GM23338 (cell line): ENCODE measurements around the gene NHSL1. TPM values are rescaled to one million over a fixed set of nuclear protein-coding genes. Genes with fewer than 3 reads are reported as not detected.
A peak's percentile ranks its signal among the peaks of the same experiment; 100 is the strongest.

ENCODE experiments used
- ATAC-seq: fragments of 200-7000 bp; cut with Tn5 transposase; 3 replicates; pipeline ENCODE4 v1.9.1; 2020
- DNase-seq: peaks from one replicate; pipeline ENCODE4 v3.0.0-alpha.2; 2015; ENCODE audit warnings: low spot score
- H2AFZ ChIP-seq: fragments of 200-600 bp; sonication (generic); 2 replicates; pipeline ENCODE4 v1.8.0; 2016; ENCODE audit warnings: antibody characterized with exemption, mild to moderate bottlenecking, moderate library complexity
- H3F3A ChIP-seq: fragments of 200-600 bp; sonication (generic); replicated peaks from 2 replicates; pipeline ENCODE4 v1.8.0; 2017; ENCODE audit warnings: antibody characterized with exemption, mixed run types, low read depth
- H3K27ac ChIP-seq: fragments of 200-600 bp; sonication (generic); 2 replicates; pipeline ENCODE4 v1.6.1; 2016; ENCODE audit warnings: low read depth
- H3K27me3 ChIP-seq: fragments of 200-600 bp; sonication (generic); 2 replicates; pipeline ENCODE4 v1.8.0; 2016; ENCODE audit warnings: mild to moderate bottlenecking, mixed run types, moderate library complexity; ENCODE audit not compliant: insufficient read depth
- H3K36me3 ChIP-seq: fragments of 200-600 bp; sonication (generic); 2 replicates; pipeline ENCODE4 v1.8.0; 2016; ENCODE audit warnings: mild to moderate bottlenecking; ENCODE audit not compliant: insufficient read depth
- H3K4me1 ChIP-seq: fragments of 200-600 bp; sonication (generic); 2 replicates; pipeline ENCODE4 v1.8.0; 2016; ENCODE audit warnings: mild to moderate bottlenecking, moderate library complexity; ENCODE audit not compliant: insufficient read depth
- H3K4me2 ChIP-seq: fragments of 200-600 bp; sonication (generic); 2 replicates; pipeline ENCODE4 v1.7.1; 2017; ENCODE audit warnings: mixed run types
- H3K4me3 ChIP-seq: fragments of 200-600 bp; sonication (generic); 2 replicates; pipeline ENCODE4 v1.6.1; 2016; ENCODE audit warnings: mixed run types
- H3K79me2 ChIP-seq: fragments of 200-600 bp; sonication (generic); replicated peaks from 2 replicates; pipeline ENCODE4 v1.8.0; 2017; ENCODE audit warnings: mild to moderate bottlenecking; ENCODE audit not compliant: insufficient read depth
- H3K9me2 ChIP-seq: fragments of 200-600 bp; sonication (generic); 2 replicates; pipeline ENCODE4 v1.8.0; 2017; ENCODE audit not compliant: insufficient read depth
- H4K20me1 ChIP-seq: fragments of 200-600 bp; sonication (generic); replicated peaks from 2 replicates; pipeline ENCODE4 v1.8.0; 2017; ENCODE audit warnings: mild to moderate bottlenecking; ENCODE audit not compliant: insufficient read depth
- H3K27ac Mint-ChIP-seq: 2 replicates; pipeline ENCODE4 v1.8.0; 2020; ENCODE audit warnings: inconsistent platforms, mild to moderate bottlenecking, moderate library complexity, mixed read lengths
- H3K27me3 Mint-ChIP-seq: 3 replicates; pipeline ENCODE4 v1.8.0; 2022; ENCODE audit warnings: low read depth, mild to moderate bottlenecking, moderate library complexity, mixed read lengths, inconsistent platforms; ENCODE audit not compliant: insufficient read depth, poor library complexity
- H3K36me3 Mint-ChIP-seq: 3 replicates; pipeline ENCODE4 v1.8.0; 2021; ENCODE audit warnings: low read depth, mild to moderate bottlenecking, inconsistent platforms, moderate library complexity, mixed read lengths
- H3K4me1 Mint-ChIP-seq: 3 replicates; pipeline ENCODE4 v1.8.0; 2020; ENCODE audit warnings: mild to moderate bottlenecking, inconsistent platforms, mixed read lengths
- H3K4me3 Mint-ChIP-seq: 3 replicates; pipeline ENCODE4 v1.8.0; 2021; ENCODE audit warnings: moderate library complexity, mild to moderate bottlenecking, inconsistent platforms, mixed read lengths
- H3K9me3 Mint-ChIP-seq: 3 replicates; pipeline ENCODE4 v1.8.0; 2020; ENCODE audit warnings: moderate library complexity, mild to moderate bottlenecking, inconsistent platforms, mixed read lengths
- EZH2 ChIP-seq: fragments of 200-600 bp; sonication (generic); IDR thresholded peaks from one replicate; pipeline ENCODE4 v1.8.0; 2017; ENCODE audit warnings: antibody characterized with exemption, mild to moderate bottlenecking, low read depth; ENCODE audit not compliant: unreplicated experiment
- JUNB ChIP-seq: IDR thresholded peaks from one replicate; pipeline ENCODE4 v1.6.1; 2016; ENCODE audit warnings: antibody characterized with exemption; ENCODE audit not compliant: unreplicated experiment
- ZNF114 ChIP-seq: fragments of 250-450 bp; sonication (Bioruptor Pico); IDR thresholded peaks from 2 replicates; pipeline ENCODE4 v1.5.0; 2020; ENCODE audit warnings: mild to moderate bottlenecking, moderate library complexity
- ZNF462 ChIP-seq: fragments of 250-450 bp; sonication (Bioruptor Pico); IDR thresholded peaks from 2 replicates; pipeline ENCODE4 v1.5.0; 2020; ENCODE audit warnings: mild to moderate bottlenecking, moderate library complexity
- polyA plus RNA-seq: library from polyadenylated mRNA; unstranded; fragments of >200 nt; fragmentation: Nextera tagmentation; extraction: Ambion mirVana; gene quantifications from 2 replicates; pipeline ENCODE4 v1.2.1, GENCODE V29; 2016
- total RNA-seq: library from RNA; depleted of rRNA; stranded (reverse); fragments of >200 nt; shearing (Covaris generic); gene quantifications from 2 replicates; pipeline ENCODE4 v1.2.3, GENCODE V29; 2014
- TF ChIP-seq, protein P1 (sequence below): IDR thresholded peaks from one replicate; pipeline ENCODE4 v1.6.1; 2018; ENCODE audit warnings: antibody characterized with exemption; ENCODE audit not compliant: unreplicated experiment

The NHSL1 gene
- total and polyA plus RNA-seq, 2 experiments from 2014 or later: 11.2 to 24.5 TPM

GRCh38 chr6:138374815-138375214 is 124.5 kb downstream of the NHSL1 start:
- H3K4me1 Mint-ChIP-seq: peaks cover 31% of the 10 kb centered on the region
- Histone ChIP-seq H2AFZ (0 out of 2 replicates have a peak overlapping the region, but pooled peaks have one; percentile 15), H3F3A (no peaks in the 10 kb centered on the region), H3K4me1 (peaks cover 25% of the 10 kb centered on the region), H3K9me2 (no peaks in the 10 kb centered on the region), H3K36me3 (no peaks in the 10 kb centered on the region), H4K20me1 (no peaks in the 10 kb centered on the region), H3K27ac (no peak overlapping the region), H3K27me3 (no peaks in the 10 kb centered on the region), H3K79me2 (no peaks in the 10 kb centered on the region), H3K4me3 (no peak overlapping the region), H3K4me2 (no peak overlapping the region)
- no peak for ATAC-seq
- H3K27ac Mint-ChIP-seq: no peak overlapping the region
- H3K27me3 Mint-ChIP-seq: peaks cover under 1% of the 10 kb centered on the region
- H3K9me3 Mint-ChIP-seq: no peaks in the 10 kb centered on the region; the same call in 2 of the 3 replicates
- TF ChIP-seq JUNB (no peak), EZH2 (no peak), ZNF462 (no peak), ZNF114 (CRISPR knock-in tag) (no peak)
- TF ChIP-seq, protein P1, sequence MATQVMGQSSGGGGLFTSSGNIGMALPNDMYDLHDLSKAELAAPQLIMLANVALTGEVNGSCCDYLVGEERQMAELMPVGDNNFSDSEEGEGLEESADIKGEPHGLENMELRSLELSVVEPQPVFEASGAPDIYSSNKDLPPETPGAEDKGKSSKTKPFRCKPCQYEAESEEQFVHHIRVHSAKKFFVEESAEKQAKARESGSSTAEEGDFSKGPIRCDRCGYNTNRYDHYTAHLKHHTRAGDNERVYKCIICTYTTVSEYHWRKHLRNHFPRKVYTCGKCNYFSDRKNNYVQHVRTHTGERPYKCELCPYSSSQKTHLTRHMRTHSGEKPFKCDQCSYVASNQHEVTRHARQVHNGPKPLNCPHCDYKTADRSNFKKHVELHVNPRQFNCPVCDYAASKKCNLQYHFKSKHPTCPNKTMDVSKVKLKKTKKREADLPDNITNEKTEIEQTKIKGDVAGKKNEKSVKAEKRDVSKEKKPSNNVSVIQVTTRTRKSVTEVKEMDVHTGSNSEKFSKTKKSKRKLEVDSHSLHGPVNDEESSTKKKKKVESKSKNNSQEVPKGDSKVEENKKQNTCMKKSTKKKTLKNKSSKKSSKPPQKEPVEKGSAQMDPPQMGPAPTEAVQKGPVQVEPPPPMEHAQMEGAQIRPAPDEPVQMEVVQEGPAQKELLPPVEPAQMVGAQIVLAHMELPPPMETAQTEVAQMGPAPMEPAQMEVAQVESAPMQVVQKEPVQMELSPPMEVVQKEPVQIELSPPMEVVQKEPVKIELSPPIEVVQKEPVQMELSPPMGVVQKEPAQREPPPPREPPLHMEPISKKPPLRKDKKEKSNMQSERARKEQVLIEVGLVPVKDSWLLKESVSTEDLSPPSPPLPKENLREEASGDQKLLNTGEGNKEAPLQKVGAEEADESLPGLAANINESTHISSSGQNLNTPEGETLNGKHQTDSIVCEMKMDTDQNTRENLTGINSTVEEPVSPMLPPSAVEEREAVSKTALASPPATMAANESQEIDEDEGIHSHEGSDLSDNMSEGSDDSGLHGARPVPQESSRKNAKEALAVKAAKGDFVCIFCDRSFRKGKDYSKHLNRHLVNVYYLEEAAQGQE: no peak
- no peaks in the 10 kb centered on the region for H3K36me3 Mint-ChIP-seq
- no peak for DNase-seq
- H3K4me3 Mint-ChIP-seq: no peak overlapping the region
